ENCODE measurements around the gene MAPK8IP2. TPM values are rescaled to one million over a fixed set of nuclear protein-coding genes. Genes with fewer than 3 reads are reported as not detected.

MAPK8IP2 gene
- total and polyA plus RNA-seq, 2 of the 4 experiments (the other 2 are of a cell fraction), result under 0.01 to 0.14 TPM

DNA sequence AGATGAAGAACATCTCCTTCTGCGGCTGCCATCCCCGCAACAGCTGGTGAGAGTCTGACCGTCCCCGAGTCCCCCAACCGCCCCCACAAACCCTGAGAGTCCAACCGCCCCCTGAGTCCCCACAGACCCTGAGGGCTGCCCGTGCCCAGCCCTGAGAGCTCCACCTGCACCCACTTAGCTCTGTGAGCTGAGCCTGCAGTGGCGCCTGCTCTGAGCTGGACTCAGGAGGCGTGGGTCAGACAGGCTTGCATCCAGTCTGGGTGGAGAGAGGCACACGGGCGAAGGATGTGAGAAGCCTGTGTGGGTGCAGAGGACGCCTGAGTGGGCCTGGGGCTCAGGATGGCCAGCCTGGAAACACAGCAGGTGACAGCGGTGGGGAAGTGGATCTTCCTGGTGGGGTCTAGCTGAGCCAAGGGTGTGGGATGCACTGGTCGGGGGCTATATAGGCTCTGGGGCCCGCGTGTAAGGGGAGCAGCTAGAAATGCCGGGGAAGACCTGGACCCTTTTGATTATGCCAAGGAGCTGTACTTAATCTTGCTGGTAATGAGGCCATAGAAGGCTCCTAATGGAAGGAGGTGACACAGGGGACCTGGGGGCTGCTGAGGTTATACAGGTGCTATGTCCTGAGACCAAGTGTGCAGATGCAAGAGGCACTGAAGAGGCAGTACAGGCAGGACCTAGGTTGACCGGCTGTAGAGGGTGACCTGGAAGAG lies 6.5 kb downstream of the MAPK8IP2 start:
- no peak overlapping the region for H3K9ac ChIP-seq (ENCODE audit: low read depth, low read length)
- no peak overlapping the region for H3K14ac ChIP-seq (replicated peaks; ENCODE audit: low read depth, low read length)
- TF ChIP-seq RAD21 (IDR thresholded peaks at IDR 0.05; ENCODE audit: low read length), result no peak
- TF ChIP-seq RCOR1 (IDR thresholded peaks at IDR 0.05; ENCODE audit: insufficient replicate concordance, low read length), result no peak
- TF ChIP-seq, protein P1, sequence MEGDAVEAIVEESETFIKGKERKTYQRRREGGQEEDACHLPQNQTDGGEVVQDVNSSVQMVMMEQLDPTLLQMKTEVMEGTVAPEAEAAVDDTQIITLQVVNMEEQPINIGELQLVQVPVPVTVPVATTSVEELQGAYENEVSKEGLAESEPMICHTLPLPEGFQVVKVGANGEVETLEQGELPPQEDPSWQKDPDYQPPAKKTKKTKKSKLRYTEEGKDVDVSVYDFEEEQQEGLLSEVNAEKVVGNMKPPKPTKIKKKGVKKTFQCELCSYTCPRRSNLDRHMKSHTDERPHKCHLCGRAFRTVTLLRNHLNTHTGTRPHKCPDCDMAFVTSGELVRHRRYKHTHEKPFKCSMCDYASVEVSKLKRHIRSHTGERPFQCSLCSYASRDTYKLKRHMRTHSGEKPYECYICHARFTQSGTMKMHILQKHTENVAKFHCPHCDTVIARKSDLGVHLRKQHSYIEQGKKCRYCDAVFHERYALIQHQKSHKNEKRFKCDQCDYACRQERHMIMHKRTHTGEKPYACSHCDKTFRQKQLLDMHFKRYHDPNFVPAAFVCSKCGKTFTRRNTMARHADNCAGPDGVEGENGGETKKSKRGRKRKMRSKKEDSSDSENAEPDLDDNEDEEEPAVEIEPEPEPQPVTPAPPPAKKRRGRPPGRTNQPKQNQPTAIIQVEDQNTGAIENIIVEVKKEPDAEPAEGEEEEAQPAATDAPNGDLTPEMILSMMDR (conservative IDR thresholded peaks at IDR 0.05; ENCODE audit: low read depth, low read length), result no peak
- TF ChIP-seq, protein P2, sequence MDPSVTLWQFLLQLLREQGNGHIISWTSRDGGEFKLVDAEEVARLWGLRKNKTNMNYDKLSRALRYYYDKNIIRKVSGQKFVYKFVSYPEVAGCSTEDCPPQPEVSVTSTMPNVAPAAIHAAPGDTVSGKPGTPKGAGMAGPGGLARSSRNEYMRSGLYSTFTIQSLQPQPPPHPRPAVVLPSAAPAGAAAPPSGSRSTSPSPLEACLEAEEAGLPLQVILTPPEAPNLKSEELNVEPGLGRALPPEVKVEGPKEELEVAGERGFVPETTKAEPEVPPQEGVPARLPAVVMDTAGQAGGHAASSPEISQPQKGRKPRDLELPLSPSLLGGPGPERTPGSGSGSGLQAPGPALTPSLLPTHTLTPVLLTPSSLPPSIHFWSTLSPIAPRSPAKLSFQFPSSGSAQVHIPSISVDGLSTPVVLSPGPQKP (IDR thresholded peaks at IDR 0.05; ENCODE audit: borderline replicate concordance, low read depth, low read length), result no peak
- TF ChIP-seq MAFK (IDR thresholded peaks at IDR 0.05; ENCODE audit: low read depth, low read length), result no peak
- no peak for TF ChIP-seq MAZ (IDR thresholded peaks at IDR 0.05; ENCODE audit: borderline replicate concordance, low read depth, low read length)
- no peak for TF ChIP-seq MXI1 (IDR thresholded peaks at IDR 0.05; ENCODE audit: borderline replicate concordance, low read depth, low read length)
- TF ChIP-seq SMC3 (IDR thresholded peaks at IDR 0.05; ENCODE audit: low read depth, low read length), result no peak
- no peak for TF ChIP-seq NFE2L2 (IDR thresholded peaks at IDR 0.05; ENCODE audit: low read depth, low read length)
- no peak for TF ChIP-seq RFX5 (IDR thresholded peaks at IDR 0.05; ENCODE audit: low read depth, low read length)
- no peak for TF ChIP-seq BHLHE40 (IDR thresholded peaks at IDR 0.05; ENCODE audit: low read depth, low read length)
- no peak overlapping the region for H4K91ac ChIP-seq (ENCODE audit: insufficient read depth, low read depth, low read length)
- BruUV-seq (replicated peaks), result no TSS peak
- 0 out of 2 replicates have a peak, but pooled peaks cover 6% of the 10 kb centered on the region for H3K9me1 ChIP-seq (ENCODE audit: insufficient read depth, low read length)
- H3K4me3 ChIP-seq (ENCODE audit: insufficient read depth, low read depth, low read length), result no peak overlapping the region
- no peak overlapping the region for H3K18ac ChIP-seq (ENCODE audit: low read depth, low read length)
- H3K79me1 ChIP-seq (ENCODE audit: low read depth in 1 of 2, low read length in 2 of 2), result no peaks in the 10 kb centered on the region
- no peak overlapping the region for H2BK15ac ChIP-seq (ENCODE audit: low read depth, low read length)
- intact Hi-C loops (cut with micrococcal nuclease) (no loop called here), in situ Hi-C loops (cut with MboI; ENCODE audit: low sequenced_read_pairs) (no loop called here), dilution Hi-C loops (cut with HindIII; ENCODE audit: low sequenced_read_pairs, unreplicated experiment) (no loop called here)
- ChIA-PET CTCF (no interaction called here), POLR2A (ENCODE audit: unreplicated experiment) (no interaction called here)
- H2AFZ ChIP-seq (replicated peaks; ENCODE audit: low read length, poor library complexity), result no peak overlapping the region
- H2BK5ac ChIP-seq (ENCODE audit: low read depth, low read length, poor library complexity, severe bottlenecking), result no peak overlapping the region
- ATAC-seq (ENCODE audit: low read depth) (no peak), DNase-seq (no peak)
- H3K9me3 ChIP-seq (ENCODE audit: control insufficient read depth, insufficient read depth, low read length), result 0 out of 2 replicates have a peak, but pooled peaks cover 2% of the 10 kb centered on the region
- H3K4ac ChIP-seq (ENCODE audit: low read depth, low read length), result no peak overlapping the region
- H3K4me1 ChIP-seq (ENCODE audit: control insufficient read depth, insufficient read depth, low read length), result no peaks in the 10 kb centered on the region
- no peak overlapping the region for H3K27ac ChIP-seq (ENCODE audit: insufficient read depth, low read length)
- 79% methylated on average over 14 of the region's 18 CpGs; no CpG with 5 or more reads in 1 of the 2 experiments for WGBS, 2 experiments (ENCODE audit: extremely low coverage in 2 of 2, insufficient read length in 1 of 2)
- no peak overlapping the region for H3K23ac ChIP-seq (ENCODE audit: low read depth, low read length)
- no peak overlapping the region for H4K5ac ChIP-seq (ENCODE audit: low read depth, low read length)
- no peaks in the 10 kb centered on the region for H3K36me3 ChIP-seq (ENCODE audit: control insufficient read depth, insufficient read depth, low read length)
- H2BK120ac ChIP-seq (ENCODE audit: low read depth, low read length), result no peak overlapping the region
- peaks cover 78% of the 10 kb centered on the region for H3K27me3 ChIP-seq (ENCODE audit: control insufficient read depth, insufficient read depth, low read length)
- no peak overlapping the region for H3K56ac ChIP-seq (ENCODE audit: extremely low read depth, insufficient read depth, low read length)
- H4K8ac ChIP-seq (ENCODE audit: low read depth in 2 of 2, low read length in 2 of 2), result no peak overlapping the region
- peaks cover 7% of the 10 kb centered on the region for H4K20me1 ChIP-seq (ENCODE audit: insufficient read depth, low read length)
- H2AK9ac ChIP-seq (replicated peaks; ENCODE audit: low read depth, low read length, poor library complexity), result no peak overlapping the region
- H3K4me2 ChIP-seq (ENCODE audit: low read depth, low read length), result no peak overlapping the region
- H2BK20ac ChIP-seq (ENCODE audit: low read depth, low read length), result no peak overlapping the region
- no peak overlapping the region for H2AK5ac ChIP-seq (ENCODE audit: low read depth, low read length)
